CD4-positive, alpha-beta T cell (primary cell): Measurements from ENCODE around the gene CCDC183. TPM values are rescaled to one million over a fixed set of nuclear protein-coding genes. Genes with fewer than 3 reads are reported as not detected.

Experiments used
- ATAC-seq: fragments of 200-7000 bp; cut with Tn5 transposase; one replicate; pipeline ENCODE4 v1.10.0; 2022; ENCODE audit warnings: mild to moderate bottlenecking; ENCODE audit not compliant: poor library complexity
- CTCF ChIA-PET: fragments of 350-600 bp; sonication (Branson Sonifier 250); formaldehyde crosslinking; loops from one replicate; lab custom pipeline; 2021; ENCODE audit warnings: antibody characterized with exemption, inconsistent platforms; lab: Charles Lee
- POLR2A ChIA-PET: fragments of 350-600 bp; sonication (Branson Sonifier 250); formaldehyde crosslinking; loops from one replicate; lab custom pipeline; 2021; ENCODE audit warnings: antibody characterized with exemption, inconsistent platforms; lab: Charles Lee
- DNase-seq, 14 experiments: peaks; one replicate each; pipeline ENCODE4 v3.0.0-alpha.2; 2013 to 2020; ENCODE audit warnings: mixed read lengths in 2 of 14
- H3K27ac ChIP-seq, 2 donors: one replicate each; pipeline versions ENCODE4 v1.5.1 to v1.7.0; 2013; ENCODE audit warnings: low read length in 2 of 2, low read depth in 1 of 2, mild to moderate bottlenecking in 1 of 2
- H3K27me3 ChIP-seq, 2 experiments: 1 replicate in 1 of 2; 2 replicates in 1 of 2; pipeline versions ENCODE4 v1.6.1 to v1.7.0; 2013; ENCODE audit warnings: low read length in 2 of 2, control low read depth in 1 of 2, mild to moderate bottlenecking in 1 of 2, moderate library complexity in 1 of 2; ENCODE audit not compliant: insufficient read depth in 2 of 2, control insufficient read depth in 1 of 2
- H3K36me3 ChIP-seq: one replicate; pipeline ENCODE4 v1.6.1; 2013; ENCODE audit warnings: low read length, control low read depth; ENCODE audit not compliant: insufficient read depth
- H3K4me1 ChIP-seq: one replicate; pipeline ENCODE4 v1.6.1; 2013; ENCODE audit warnings: low read length, control low read depth; ENCODE audit not compliant: insufficient read depth
- H3K4me3 ChIP-seq: one replicate; pipeline ENCODE4 v1.5.1; 2013; ENCODE audit warnings: mild to moderate bottlenecking, low read length, moderate library complexity
- H3K9me3 ChIP-seq, 2 experiments: 1 replicate in 1 of 2; 2 replicates in 1 of 2; pipeline versions ENCODE4 v1.6.1 to v1.7.0; 2013; ENCODE audit warnings: low read length in 2 of 2, mild to moderate bottlenecking in 2 of 2, control low read depth in 1 of 2, moderate library complexity in 1 of 2; ENCODE audit not compliant: control insufficient read depth in 1 of 2, insufficient read depth in 1 of 2
- H3K27ac Mint-ChIP-seq: one replicate; pipeline ENCODE4 v1.8.0; 2020; ENCODE audit warnings: mixed read lengths
- H3K27me3 Mint-ChIP-seq: one replicate; pipeline ENCODE4 v1.8.0; 2021; ENCODE audit warnings: mixed read lengths
- H3K36me3 Mint-ChIP-seq: one replicate; pipeline ENCODE4 v1.8.0; 2021; ENCODE audit warnings: low read depth, mixed read lengths
- H3K4me1 Mint-ChIP-seq: one replicate; pipeline ENCODE4 v1.8.0; 2021; ENCODE audit warnings: low read depth, mixed read lengths
- H3K4me3 Mint-ChIP-seq: one replicate; pipeline ENCODE4 v1.8.0; 2020; ENCODE audit warnings: mild to moderate bottlenecking, mixed read lengths
- H3K9me3 Mint-ChIP-seq: one replicate; pipeline ENCODE4 v1.8.0; 2020; ENCODE audit warnings: mixed read lengths
- CTCF ChIP-seq: fragments of 200-600 bp; IDR thresholded peaks from one replicate; pipeline ENCODE4 v1.8.0; 2022; ENCODE audit warnings: antibody characterized with exemption, mild to moderate bottlenecking
- intact Hi-C, 2 experiments: fragments of 100-400 bp; cut with DNase I in 1 of 2; cut with micrococcal nuclease in 1 of 2; formaldehyde crosslinking; loops; one replicate each; pipeline versions ENCODE4 v1.15.1 to v1.9.0; 2023 to 2025; cut with DNase I, micrococcal nuclease
- total RNA-seq, 174 experiments: library from RNA in 2 of 174; stranded (reverse) in 2 of 174; gene quantifications; one replicate each; pipeline ENCODE4 v1.2.3 and lab custom pipeline; 2021 to 2026

The CCDC183 gene
- total RNA-seq, 2 experiments from 2014 or later, result 3.0 to 4.6 TPM

DNA sequence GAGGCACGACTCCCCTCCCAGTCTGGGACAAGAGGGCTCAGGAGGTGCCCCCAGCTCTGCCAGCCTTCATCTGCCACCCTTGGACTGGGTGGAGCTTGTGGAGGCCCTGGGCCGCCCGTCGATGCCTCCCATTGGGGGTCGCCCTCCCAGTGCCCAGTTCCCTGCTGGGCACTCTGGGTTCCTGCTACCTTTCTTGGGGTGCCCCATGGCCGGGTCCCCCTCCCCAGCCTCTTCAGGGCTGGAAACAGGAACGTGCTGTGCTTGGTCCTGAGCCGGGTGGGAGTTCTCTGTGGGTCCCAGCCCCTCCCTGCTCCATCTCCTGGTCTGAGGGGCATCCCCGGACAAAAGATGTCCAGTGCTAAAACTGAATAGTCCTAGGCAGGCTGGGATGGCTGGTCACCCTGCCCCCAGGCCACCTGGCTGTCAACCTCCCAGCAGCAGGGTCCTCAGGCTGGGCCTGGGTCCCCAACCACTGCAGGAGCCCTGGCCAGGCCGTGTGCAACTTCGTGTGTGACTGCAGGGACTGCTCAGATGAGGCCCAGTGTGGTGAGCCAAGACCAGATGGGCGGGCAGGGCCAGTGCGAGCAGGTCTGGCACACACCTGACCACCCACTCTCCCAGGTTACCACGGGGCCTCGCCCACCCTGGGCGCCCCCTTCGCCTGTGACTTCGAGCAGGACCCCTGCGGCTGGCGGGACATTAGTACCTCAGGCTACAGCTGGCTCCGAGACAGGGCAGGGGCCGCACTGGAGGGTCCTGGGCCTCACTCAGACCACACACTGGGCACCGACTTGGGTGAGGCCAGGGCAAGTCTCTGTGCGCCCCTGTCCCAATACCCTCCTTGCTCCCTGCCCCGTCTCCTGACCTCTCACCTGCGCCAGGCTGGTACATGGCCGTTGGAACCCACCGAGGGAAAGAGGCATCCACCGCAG lies 56.8 kb downstream of the CCDC183 start:
- DNase-seq (peak in 1 of 14 experiments; percentile 30), ATAC-seq (no peak)
- Mint-ChIP-seq H3K9me3 (no peaks in the 10 kb centered on the region), H3K4me3 (no peak overlapping the region), H3K27ac (no peak overlapping the region), H3K36me3 (peaks cover 8% of the 10 kb centered on the region), H3K4me1 (peaks cover 5% of the 10 kb centered on the region), H3K27me3 (peaks cover 6% of the 10 kb centered on the region)
- no peak for TF ChIP-seq CTCF
- peaks cover 10% of the 10 kb centered on the region for H3K36me3 ChIP-seq
- POLR2A ChIA-PET, result no interaction called here
- H3K4me1 ChIP-seq, result peaks cover 22% of the 10 kb centered on the region
- CTCF ChIA-PET, result no interaction called here
- H3K27me3 ChIP-seq, result peaks cover 0 to 5% of the 10 kb centered on the region in 2 experiments
- intact Hi-C loops, result no loop called here
- H3K27ac ChIP-seq, result no peak overlapping the region
- no peak overlapping the region for H3K4me3 ChIP-seq
- H3K9me3 ChIP-seq, result peaks cover 0 to 4% of the 10 kb centered on the region in 2 experiments

- no peak for TF ChIP-seq CTCF
- Mint-ChIP-seq H3K27ac (no peak overlapping the region), H3K36me3 (peaks cover 7% of the 10 kb centered on the region), H3K4me1 (peaks cover 5% of the 10 kb centered on the region), H3K9me3 (no peaks in the 10 kb centered on the region), H3K27me3 (peaks cover 5% of the 10 kb centered on the region), H3K4me3 (no peak overlapping the region)
- Histone ChIP-seq H3K36me3 (peaks cover 10% of the 10 kb centered on the region), H3K9me3 (no peaks in the 10 kb centered on the region), H3K27ac (no peak overlapping the region), H3K4me3 (no peak overlapping the region), H3K27me3 (no peaks in the 10 kb centered on the region), H3K4me1 (peaks cover 15% of the 10 kb centered on the region)
- ChIA-PET POLR2A (no interaction called here), CTCF (no interaction called here)
- intact Hi-C loops, result no loop called here
- peak in 1 of 14 experiments; percentile 24 for DNase-seq
- no peak for ATAC-seq
These were observed 57.5 kb downstream of the CCDC183 start for GRCh38 chr9:136853596-136854112.

DNA sequence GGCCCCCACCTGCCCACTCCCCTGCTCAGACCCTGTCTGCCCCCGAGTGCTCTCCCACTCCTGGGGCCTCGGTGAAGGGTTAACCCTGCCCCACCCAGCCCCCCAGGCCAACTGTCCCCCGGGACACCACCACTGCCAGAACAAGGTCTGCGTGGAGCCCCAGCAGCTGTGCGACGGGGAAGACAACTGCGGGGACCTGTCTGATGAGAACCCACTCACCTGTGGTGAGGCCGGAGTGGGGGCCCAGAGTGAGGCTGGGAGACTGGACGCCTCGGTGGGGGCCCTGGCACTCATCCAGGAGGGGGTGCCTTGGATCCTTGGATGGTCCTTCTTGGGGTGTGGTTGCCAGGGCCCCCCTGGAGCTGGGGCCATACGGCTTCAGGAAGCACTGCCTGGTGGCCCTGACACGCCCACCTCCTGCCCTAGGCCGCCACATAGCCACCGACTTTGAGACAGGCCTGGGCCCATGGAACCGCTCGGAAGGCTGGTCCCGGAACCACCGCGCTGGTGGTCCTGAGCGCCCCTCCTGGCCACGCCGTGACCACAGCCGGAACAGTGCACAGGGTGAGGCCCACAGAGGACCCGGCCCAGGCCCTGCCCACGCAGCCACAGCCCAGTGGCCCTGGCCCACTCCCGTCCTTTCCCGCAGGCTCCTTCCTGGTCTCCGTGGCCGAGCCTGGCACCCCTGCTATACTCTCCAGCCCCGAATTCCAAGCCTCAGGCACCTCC lies 58.1 kb downstream of the CCDC183 start:
- Histone ChIP-seq H3K4me3 (no peak overlapping the region), H3K27ac (no peak overlapping the region), H3K4me1 (peaks cover 13% of the 10 kb centered on the region), H3K27me3 (no peaks in the 10 kb centered on the region), H3K36me3 (peaks cover 10% of the 10 kb centered on the region), H3K9me3 (no peaks in the 10 kb centered on the region)
- H3K9me3 Mint-ChIP-seq, result no peaks in the 10 kb centered on the region
- H3K27ac Mint-ChIP-seq, result no peak overlapping the region
- peak in 2 of 14 experiments; percentile 0 to 27 for DNase-seq
- intact Hi-C loops, result no loop called here
- peaks cover under 1% of the 10 kb centered on the region for H3K4me1 Mint-ChIP-seq
- ChIA-PET CTCF (no interaction called here), POLR2A (no interaction called here)
- H3K4me3 Mint-ChIP-seq, result no peak overlapping the region
- no peak for ATAC-seq
- peaks cover under 1% of the 10 kb centered on the region for H3K36me3 Mint-ChIP-seq
- TF ChIP-seq CTCF, result no peak
- peaks cover under 1% of the 10 kb centered on the region for H3K27me3 Mint-ChIP-seq
